ENCODE measurements around the gene FDX1.

The FDX1 gene

GRCh38 chr11:110428040-110428439 is 1.7 kb upstream of the FDX1 start:
- peaks cover 0 to 3% (median 0%) of the 10 kb centered on the region in 3 experiments for H3K27me3 ChIP-seq (ENCODE audit: control insufficient read depth in 3 of 3, insufficient read depth in 3 of 3, low read depth in 1 of 3, low read length in 3 of 3)
- no peak overlapping the region for H2BK5ac ChIP-seq (ENCODE audit: low read length)
- no peak overlapping the region for H3K4me2 ChIP-seq (ENCODE audit: insufficient read depth, low read length, poor library complexity, severe bottlenecking)
- H2BK12ac ChIP-seq (ENCODE audit: low read length): no peak overlapping the region
- no peak overlapping the region for H3K27ac ChIP-seq (replicated peaks; ENCODE audit: low read length)
- no peak overlapping the region for H2AFZ ChIP-seq (ENCODE audit: low read length)
- peaks cover 0 to under 1% of the 10 kb centered on the region in 2 donors for H3K9me3 ChIP-seq (replicated peaks in 1 of 2; ENCODE audit: control insufficient read depth in 2 of 2, insufficient read depth in 1 of 2, low read depth in 1 of 2, low read length in 2 of 2)
- no peak overlapping the region for H2AK5ac ChIP-seq (ENCODE audit: low read depth, low read length)
- H3K79me1 ChIP-seq (ENCODE audit: low read depth, low read length): peaks cover 9% of the 10 kb centered on the region
- H3K9ac ChIP-seq (ENCODE audit: low read depth, low read length, poor library complexity): no peak overlapping the region
- H4K8ac ChIP-seq (ENCODE audit: low read depth, low read length): no peak overlapping the region
- H3K4me1 ChIP-seq (ENCODE audit: control insufficient read depth in 2 of 2, insufficient read depth in 1 of 2, low read depth in 1 of 2, low read length in 2 of 2): peaks cover 5 to 6% of the 10 kb centered on the region in 2 donors
- no peak overlapping the region for H2BK120ac ChIP-seq (ENCODE audit: low read depth, low read length)
- no peak for DNase-seq (ENCODE audit: low spot score)
- no peak overlapping the region for H2BK15ac ChIP-seq (ENCODE audit: low read length)
- no CpG with 5 or more reads among the region's 2 CpGs for WGBS, 2 donors (ENCODE audit: extremely low coverage in 2 of 2, insufficient read length in 2 of 2, insufficient replicate concordance in 1 of 2)
- no peak overlapping the region for H4K91ac ChIP-seq (ENCODE audit: low read depth, low read length, poor library complexity)
- H3K4ac ChIP-seq (ENCODE audit: low read length): no peak overlapping the region
- H3K14ac ChIP-seq (ENCODE audit: low read length): no peak overlapping the region
- H3K4me3 ChIP-seq (ENCODE audit: low read length in 2 of 2): no peak overlapping the region
- no peaks in the 10 kb centered on the region for H3K36me3 ChIP-seq (replicated peaks in 1 of 2; ENCODE audit: control insufficient read depth in 2 of 2, insufficient read depth in 2 of 2, low read length in 2 of 2)
- no peak overlapping the region for H3K23ac ChIP-seq (ENCODE audit: low read depth, low read length, poor library complexity)
- H3K18ac ChIP-seq (ENCODE audit: low read length): no peak overlapping the region

- Histone ChIP-seq H3K27ac (replicated peaks; ENCODE audit: low read length) (peak overlapping the region; percentile 75), H3K4ac (ENCODE audit: low read length) (no peak overlapping the region), H4K91ac (ENCODE audit: low read depth, low read length, poor library complexity) (no peak overlapping the region), H3K23ac (ENCODE audit: low read depth, low read length, poor library complexity) (no peak overlapping the region), H3K79me1 (ENCODE audit: low read depth, low read length) (peaks cover 9% of the 10 kb centered on the region), H2BK5ac (ENCODE audit: low read length) (peak overlapping the region; percentile 70), H2BK15ac (ENCODE audit: low read length) (no peak overlapping the region), H3K4me1 (ENCODE audit: control insufficient read depth in 2 of 2, insufficient read depth in 1 of 2, low read depth in 1 of 2, low read length in 2 of 2) (peaks cover 6 to 10% of the 10 kb centered on the region in 2 donors), H3K9me3 (replicated peaks in 1 of 2; ENCODE audit: control insufficient read depth in 2 of 2, insufficient read depth in 1 of 2, low read depth in 1 of 2, low read length in 2 of 2) (no peaks in the 10 kb centered on the region), H3K36me3 (replicated peaks in 1 of 2; ENCODE audit: control insufficient read depth in 2 of 2, insufficient read depth in 2 of 2, low read length in 2 of 2) (no peaks in the 10 kb centered on the region), H2AK5ac (ENCODE audit: low read depth, low read length) (no peak overlapping the region), H3K4me3 (ENCODE audit: low read length in 2 of 2) (peak overlapping the region; percentile 89 to 97), H3K9ac (ENCODE audit: low read depth, low read length, poor library complexity) (no peak overlapping the region), H2AFZ (ENCODE audit: low read length) (peak overlapping the region; percentile 88), H3K14ac (ENCODE audit: low read length) (no peak overlapping the region), H2BK12ac (ENCODE audit: low read length) (no peak overlapping the region), H4K8ac (ENCODE audit: low read depth, low read length) (no peak overlapping the region), H3K27me3 (ENCODE audit: control insufficient read depth in 3 of 3, insufficient read depth in 3 of 3, low read depth in 1 of 3, low read length in 3 of 3) (peaks cover 0 to 2% (median 0%) of the 10 kb centered on the region in 3 experiments), H3K4me2 (ENCODE audit: insufficient read depth, low read length, poor library complexity, severe bottlenecking) (peak overlapping the region; percentile 87), H3K18ac (ENCODE audit: low read length) (peak overlapping the region; percentile 33), H2BK120ac (ENCODE audit: low read depth, low read length) (no peak overlapping the region)
- no peak for DNase-seq (ENCODE audit: low spot score)
- no CpG with 5 or more reads among the region's 10 CpGs for WGBS, 2 donors (ENCODE audit: extremely low coverage in 2 of 2, insufficient read length in 2 of 2, insufficient replicate concordance in 1 of 2)
Observed at GRCh38 chr11:110428956-110429730, 605 bp upstream of the FDX1 start.

- no peaks in the 10 kb centered on the region for H3K36me3 ChIP-seq (replicated peaks in 1 of 2; ENCODE audit: control insufficient read depth in 2 of 2, insufficient read depth in 2 of 2, low read length in 2 of 2)
- no peak overlapping the region for H2BK12ac ChIP-seq (ENCODE audit: low read length)
- no CpG with 5 or more reads among the region's 51 CpGs for WGBS, 2 donors (ENCODE audit: extremely low coverage in 2 of 2, insufficient read length in 2 of 2, insufficient replicate concordance in 1 of 2)
- peaks cover 9% of the 10 kb centered on the region for H3K79me1 ChIP-seq (ENCODE audit: low read depth, low read length)
- no peak overlapping the region for H4K8ac ChIP-seq (ENCODE audit: low read depth, low read length)
- H3K4ac ChIP-seq (ENCODE audit: low read length): no peak overlapping the region
- no peak overlapping the region for H4K91ac ChIP-seq (ENCODE audit: low read depth, low read length, poor library complexity)
- H3K27me3 ChIP-seq (ENCODE audit: control insufficient read depth in 3 of 3, insufficient read depth in 3 of 3, low read depth in 1 of 3, low read length in 3 of 3): no peaks in the 10 kb centered on the region
- peak; percentile 12 for DNase-seq (ENCODE audit: low spot score)
- H3K23ac ChIP-seq (ENCODE audit: low read depth, low read length, poor library complexity): peak overlapping the region; percentile 88
- peak overlapping the region; percentile 96 for H3K9ac ChIP-seq (ENCODE audit: low read depth, low read length, poor library complexity)
- peak overlapping the region; percentile 88 for H2AFZ ChIP-seq (ENCODE audit: low read length)
- H3K27ac ChIP-seq (replicated peaks; ENCODE audit: low read length): peak overlapping the region; percentile 75
- no peak overlapping the region for H2BK15ac ChIP-seq (ENCODE audit: low read length)
- no peak overlapping the region for H2BK120ac ChIP-seq (ENCODE audit: low read depth, low read length)
- peak overlapping the region; percentile 96 for H3K14ac ChIP-seq (ENCODE audit: low read length)
- peak overlapping the region; percentile 70 for H2BK5ac ChIP-seq (ENCODE audit: low read length)
- peak overlapping the region; percentile 89 to 97 for H3K4me3 ChIP-seq (ENCODE audit: low read length in 2 of 2)
- H3K9me3 ChIP-seq (replicated peaks in 1 of 2; ENCODE audit: control insufficient read depth in 2 of 2, insufficient read depth in 1 of 2, low read depth in 1 of 2, low read length in 2 of 2): no peaks in the 10 kb centered on the region
- H3K4me2 ChIP-seq (ENCODE audit: insufficient read depth, low read length, poor library complexity, severe bottlenecking): peak overlapping the region; percentile 87
- H3K4me1 ChIP-seq (ENCODE audit: control insufficient read depth in 2 of 2, insufficient read depth in 1 of 2, low read depth in 1 of 2, low read length in 2 of 2): peaks cover 6 to 10% of the 10 kb centered on the region in 2 donors
- peak overlapping the region; percentile 58 for H2AK5ac ChIP-seq (ENCODE audit: low read depth, low read length)
- peak overlapping the region; percentile 97 for H3K18ac ChIP-seq (ENCODE audit: low read length)
Observed at GRCh38 chr11:110430267-110431050, 711 bp downstream of the FDX1 start.

Data from neuronal stem cell (in vitro differentiated cells).